Heart left ventricle (tissue), 16 donors: Measurements from ENCODE around the gene HSPB9. TPM values are rescaled to one million over a fixed set of nuclear protein-coding genes. Genes with fewer than 3 reads are reported as not detected.
"Not testable (repeated sequence)": the region's sequence is repeated elsewhere in the genome, so short reads cannot be mapped to it uniquely, and the experiment has no call there.

Experiments
- ATAC-seq, 4 donors: fragments of 200-7000 bp; cut with Tn5 transposase; one replicate each; pipeline ENCODE4 v1.9.1; 2020 to 2022; ENCODE audit warnings: moderate library complexity in 4 of 4, mild to moderate bottlenecking in 3 of 4, moderate number of reproducible peaks in 1 of 4
- DNase-seq, 5 donors: peaks; one replicate each; pipeline ENCODE4 v3.0.0-alpha.2; 2020
- H3K27ac ChIP-seq, 12 donors: fragments of 200-600 bp; sonication (generic) in 4 of 12; one replicate each; pipeline versions ENCODE4 v1.5.0 to v1.8.0; 2016 to 2022; ENCODE audit warnings: mild to moderate bottlenecking in 2 of 12
- H3K27me3 ChIP-seq, 9 donors: fragments of 200-600 bp; sonication (generic) in 2 of 9; one replicate each; pipeline versions ENCODE4 v1.5.1 to v1.8.0; 2016 to 2022; ENCODE audit warnings: mild to moderate bottlenecking in 3 of 9
- H3K36me3 ChIP-seq, 9 donors: fragments of 200-600 bp; sonication (generic) in 2 of 9; one replicate each; pipeline versions ENCODE4 v1.5.0 to v1.8.0; 2018 to 2022; ENCODE audit warnings: mild to moderate bottlenecking in 2 of 9
- H3K4me1 ChIP-seq, 12 donors: fragments of 200-600 bp; sonication (generic) in 4 of 12; one replicate each; pipeline versions ENCODE4 v1.5.0 to v1.8.0; 2016 to 2022; ENCODE audit warnings: mild to moderate bottlenecking in 3 of 12
- H3K4me3 ChIP-seq, 12 donors: fragments of 200-600 bp; sonication (generic) in 4 of 12; one replicate each; pipeline versions ENCODE4 v1.5.0 to v1.8.0; 2017 to 2022; ENCODE audit warnings: mild to moderate bottlenecking in 9 of 12, moderate library complexity in 4 of 12
- H3K9me3 ChIP-seq, 12 donors: fragments of 200-600 bp; sonication (generic) in 4 of 12; one replicate each; pipeline versions ENCODE4 v1.5.0 to v1.8.0; 2016 to 2022; ENCODE audit warnings: mild to moderate bottlenecking in 1 of 12
- POLR2A ChIP-seq, 2 donors: fragments of 450-650 bp; IDR thresholded peaks; one replicate each; pipeline ENCODE4 v1.6.1; 2017; ENCODE audit warnings: antibody characterized with exemption in 2 of 2, mild to moderate bottlenecking in 2 of 2, moderate library complexity in 2 of 2
- WGBS, 4 donors: extraction: QIAGEN DNeasy Blood & Tissue Kit in 2 of 4; methylation state at CpG; one replicate each; pipeline versions ENCODE4 v1.1.5 to v1.1.7; 2013 to 2018; 5-methylcytosine and 5-hydroxymethylcytosine counted together
- intact Hi-C, 10 donors: fragments of 100-400 bp; cut with DNase I; formaldehyde crosslinking; loops; one replicate each; pipeline versions ENCODE4 v1.11.1 to v1.14.2; 2022
- polyA plus RNA-seq, 2 donors: library from polyadenylated mRNA; stranded (reverse); fragments of 200-250 nt; gene quantifications; one replicate each; pipeline ENCODE4 v1.2.3, GENCODE V29; 2013
- total RNA-seq, 9 donors: library from RNA; depleted of rRNA in 2 of 9; stranded (reverse); fragments of >200 nt in 2 of 9; fragmentation: NEBNext Ultra II Directional in 3 of 9; extraction: Animal tissue kit (Norgen Biotek cat#: 25700) in 3 of 9; gene quantifications; one replicate each; pipeline versions ENCODE4 v1.1.0 to v1.2.4, GENCODE V29; 2016 to 2023
- TF ChIP-seq, protein P1 (sequence below), 12 donors: fragments of 200-600 bp; sonication (generic) in 4 of 12; IDR thresholded peaks; one replicate each; pipeline versions ENCODE4 v1.5.0 to v1.8.0; 2018 to 2022; ENCODE audit warnings: antibody characterized with exemption in 12 of 12, mild to moderate bottlenecking in 5 of 12
- donor health status: ischemic (EF 13 %, LVEDD 7.1; RV severe dilation, severe dysfunction).
- donor health status: healthy with polysubstance abuse.
- donor health status: DM: no; HTN: yes; CAD: no.
- donor health status: DM: no; HTN: no; CAD: no.
- donor health status: ischemic (EF 25% LVEDD 6.9; RV normal size, moderate dysfunction).
- donor health status: ischemic (EF 25% LVEDD 5.7; RV mildly dilated, moderate dysfunction).
- donor health status: healthy.
- donor health status: DM: yes; HTN: yes; CAD: no.
- donor health status: ischemic (EF 35%, LVEDD 5.7; RV mildly dilated, moderate dysfunction).
- donor health status: nonischemic (EF 11% LVEDD 7.7; RV severe dilation, severe dysfunction).
- donor health status: DM: yes; HTN: yes; CAD: no.
- donor health status: PGD.
- donor health status: ischemic (EF 29% LVEDD 5.4; RV normal size, mild dysfunction).
- donor health status: nonischemic (EF 23%, LVEDD 6.1; RV moderate dilation, normal function).

HSPB9 gene
- total and polyA plus RNA-seq, 11 donors, result not detected

DNA sequence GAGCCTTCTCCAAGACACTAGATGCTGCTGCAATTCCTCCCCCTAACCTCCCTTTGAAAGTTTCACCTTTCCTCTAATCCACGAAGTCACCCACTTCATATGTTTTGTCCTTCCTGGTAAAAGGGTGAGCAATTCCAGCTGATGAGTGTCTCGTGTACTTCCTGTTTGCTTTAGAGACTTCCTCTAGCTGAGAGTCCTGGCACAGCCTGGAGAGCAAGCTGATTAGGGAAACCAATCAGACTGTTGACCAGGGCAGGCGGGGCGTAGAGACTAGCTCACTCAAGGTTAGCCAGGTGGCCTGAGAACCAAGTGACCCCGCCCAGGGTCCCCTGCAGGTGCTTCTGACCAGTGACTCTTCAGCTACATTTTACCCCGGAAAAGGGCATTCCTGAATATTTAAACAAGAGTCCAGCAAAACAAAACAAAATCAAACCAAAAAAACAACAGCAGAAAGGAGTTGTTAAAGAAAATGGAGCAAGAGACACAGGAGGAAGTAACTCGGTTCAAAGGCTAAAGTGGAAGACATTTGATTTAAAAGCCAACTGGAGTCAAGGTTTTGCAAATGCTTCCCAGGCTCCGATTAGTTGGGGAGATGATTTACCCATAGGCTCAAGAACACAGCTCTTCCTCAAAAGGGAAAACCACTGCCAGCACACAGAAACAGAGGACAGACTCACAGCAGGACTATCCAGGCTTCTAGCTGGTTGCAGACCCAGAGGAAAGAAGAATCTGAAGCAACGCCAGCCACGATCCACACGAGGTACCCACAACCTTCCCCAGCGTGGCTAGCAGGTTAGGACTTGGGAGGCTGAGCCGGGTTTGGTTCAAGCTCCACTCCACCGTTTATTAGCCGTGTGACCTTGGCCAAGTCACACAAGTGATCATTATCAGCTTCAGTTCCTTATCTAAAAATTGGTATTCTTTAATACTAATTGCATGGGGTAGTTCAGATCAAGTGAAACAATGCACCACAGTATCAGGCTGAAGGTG, 13.4 kb downstream of the HSPB9 start:
- H3K36me3 ChIP-seq, result peaks cover 0 to 29% (median 4%) of the 10 kb centered on the region in 9 donors
- DNase-seq, result peak; percentile 73 to 88 (median 77)
- TF ChIP-seq, protein P1, sequence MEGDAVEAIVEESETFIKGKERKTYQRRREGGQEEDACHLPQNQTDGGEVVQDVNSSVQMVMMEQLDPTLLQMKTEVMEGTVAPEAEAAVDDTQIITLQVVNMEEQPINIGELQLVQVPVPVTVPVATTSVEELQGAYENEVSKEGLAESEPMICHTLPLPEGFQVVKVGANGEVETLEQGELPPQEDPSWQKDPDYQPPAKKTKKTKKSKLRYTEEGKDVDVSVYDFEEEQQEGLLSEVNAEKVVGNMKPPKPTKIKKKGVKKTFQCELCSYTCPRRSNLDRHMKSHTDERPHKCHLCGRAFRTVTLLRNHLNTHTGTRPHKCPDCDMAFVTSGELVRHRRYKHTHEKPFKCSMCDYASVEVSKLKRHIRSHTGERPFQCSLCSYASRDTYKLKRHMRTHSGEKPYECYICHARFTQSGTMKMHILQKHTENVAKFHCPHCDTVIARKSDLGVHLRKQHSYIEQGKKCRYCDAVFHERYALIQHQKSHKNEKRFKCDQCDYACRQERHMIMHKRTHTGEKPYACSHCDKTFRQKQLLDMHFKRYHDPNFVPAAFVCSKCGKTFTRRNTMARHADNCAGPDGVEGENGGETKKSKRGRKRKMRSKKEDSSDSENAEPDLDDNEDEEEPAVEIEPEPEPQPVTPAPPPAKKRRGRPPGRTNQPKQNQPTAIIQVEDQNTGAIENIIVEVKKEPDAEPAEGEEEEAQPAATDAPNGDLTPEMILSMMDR (IDR thresholded peaks at IDR 0.05), result no peak
- TF ChIP-seq POLR2A (IDR thresholded peaks at IDR 0.05), result peak in 1 of 2 donors; percentile 40
- H3K27me3 ChIP-seq, result no peaks in the 10 kb centered on the region
- H3K4me3 ChIP-seq, result peak overlapping the region in 8 of 12 donors; percentile 1 to 38 (median 22)
- H3K27ac ChIP-seq, result peak overlapping the region; percentile 39 to 91 (median 77)
- no peaks in the 10 kb centered on the region for H3K9me3 ChIP-seq
- intact Hi-C loops, result loop anchor here in 1 of 10 donors (1.0 kb wide), 1 partner anchor 19 kb away; no protein-coding TSS in a partner anchor
- WGBS, 4 donors, result 43 to 54% (median 47%) methylated on average over 15 of the region's 15 CpGs
- ATAC-seq, result peak; percentile 80 to 89 (median 88)
- peaks cover 29 to 100% (median 85%) of the 10 kb centered on the region in 12 donors for H3K4me1 ChIP-seq

DNA sequence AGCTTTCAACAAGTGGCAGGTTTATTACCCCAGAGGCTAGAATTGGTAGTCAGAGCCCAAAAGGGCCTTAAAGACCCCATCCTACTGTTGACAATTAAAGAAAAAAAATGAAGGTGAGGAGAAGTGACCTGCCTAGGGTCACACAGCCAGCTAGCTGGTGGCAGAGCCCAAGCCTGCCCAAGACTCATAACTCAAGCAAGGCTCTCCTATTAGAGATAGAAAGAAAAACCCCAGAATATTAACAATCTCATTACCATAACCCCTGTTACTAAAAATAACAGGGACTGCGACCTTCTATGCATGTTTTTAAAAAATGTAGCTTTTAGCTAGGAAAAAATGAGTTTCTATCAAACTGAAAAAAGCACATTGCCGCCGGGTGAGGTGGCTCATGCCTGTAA, 14.0 kb downstream of the HSPB9 start:
- Histone ChIP-seq H3K9me3 (no peaks in the 10 kb centered on the region), H3K36me3 (peaks cover 0 to 36% (median 11%) of the 10 kb centered on the region in 9 donors), H3K27me3 (no peaks in the 10 kb centered on the region), H3K27ac (peak overlapping the region in 11 of 12 donors; percentile 65 to 91 (median 77)), H3K4me1 (peaks cover 30 to 100% (median 85%) of the 10 kb centered on the region in 12 donors), H3K4me3 (peak overlapping the region in 8 of 12 donors; percentile 1 to 38 (median 22))
- TF ChIP-seq POLR2A (IDR thresholded peaks at IDR 0.05), result no peak
- TF ChIP-seq, protein P1 (IDR thresholded peaks at IDR 0.05), result no peak
- DNase-seq (no peak), ATAC-seq (no peak)
- 72 to 87% (median 77%) methylated on average over 3 of the region's 3 CpGs for WGBS, 4 donors
- intact Hi-C loops, result no loop called here

DNA sequence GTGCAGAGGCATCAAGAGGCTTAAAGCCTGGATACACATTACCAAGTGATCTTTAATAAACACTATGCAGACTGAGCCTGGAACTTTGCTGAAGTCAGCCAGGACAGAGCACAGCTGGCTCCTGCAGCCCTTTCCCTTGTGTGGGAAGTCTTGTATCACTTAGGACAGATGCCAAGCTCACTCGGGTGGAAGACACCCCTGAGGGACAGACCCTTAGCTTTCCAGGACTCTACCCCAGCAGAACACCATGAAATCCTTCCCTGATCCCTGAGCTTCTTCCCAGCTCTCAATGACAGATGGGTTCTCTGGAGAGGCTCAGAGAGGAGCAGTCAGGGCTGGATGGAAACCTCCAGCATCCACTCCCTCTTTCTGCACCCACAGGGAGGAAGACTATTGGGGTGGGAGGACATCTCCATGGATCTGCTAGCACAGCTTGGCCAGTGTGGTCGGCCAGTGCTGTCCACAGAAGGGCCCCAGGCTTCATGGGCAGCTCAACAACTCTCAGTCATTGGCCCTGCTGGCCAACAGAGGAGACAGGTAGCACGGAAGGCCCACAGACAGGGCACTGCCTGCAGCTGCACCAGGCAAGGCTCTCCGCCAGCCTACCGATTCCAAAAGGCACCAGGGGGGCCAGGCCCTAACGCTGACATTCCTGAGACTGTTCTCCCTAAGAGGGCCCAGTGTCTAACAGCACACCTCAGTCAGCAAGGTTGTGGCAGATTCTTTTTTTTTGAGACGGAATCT, 16.3 kb downstream of the HSPB9 start:
- DNase-seq (peak in 1 of 5 donors; percentile 52), ATAC-seq (peak in 2 of 4 donors; percentile 5 to 15)
- H3K4me3 ChIP-seq, result no peak overlapping the region
- H3K4me1 ChIP-seq, result peaks cover 21 to 97% (median 81%) of the 10 kb centered on the region in 12 donors
- no peaks in the 10 kb centered on the region for H3K27me3 ChIP-seq
- WGBS, 4 donors, result 65 to 69% (median 67%) methylated on average over 7 of the region's 7 CpGs
- no peaks in the 10 kb centered on the region for H3K9me3 ChIP-seq
- H3K36me3 ChIP-seq, result peaks cover 0 to 38% (median 12%) of the 10 kb centered on the region in 9 donors
- intact Hi-C loops, result no loop called here
- TF ChIP-seq, protein P1 (IDR thresholded peaks at IDR 0.05), result no peak
- no peak for TF ChIP-seq POLR2A (IDR thresholded peaks at IDR 0.05)
- peak overlapping the region in 8 of 12 donors; percentile 6 to 50 (median 19) for H3K27ac ChIP-seq

DNA sequence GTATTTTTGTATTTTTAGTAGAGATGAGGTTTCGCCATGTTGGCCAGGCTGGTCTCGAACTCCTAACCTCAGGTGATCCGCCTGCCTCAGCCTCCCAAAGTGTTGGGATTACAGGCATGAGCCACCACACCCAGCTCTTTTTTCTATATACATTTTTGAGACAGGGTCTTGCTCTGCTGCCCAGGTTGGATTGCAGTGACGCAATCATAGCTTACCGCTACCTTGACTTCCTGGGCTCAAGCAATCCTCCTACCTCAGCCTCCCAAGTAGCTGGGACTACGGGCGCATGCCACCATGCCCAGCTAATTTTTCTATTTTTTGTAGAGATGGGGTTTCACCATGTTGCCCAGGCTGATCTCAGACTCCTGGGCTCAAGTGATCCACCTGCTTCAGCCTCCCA, 18.1 kb downstream of the HSPB9 start:
- H3K27me3 ChIP-seq, intact Hi-C loops, H3K4me3 ChIP-seq, ATAC-seq, H3K9me3 ChIP-seq, DNase-seq: not testable (repeated sequence)
- Histone ChIP-seq H3K27ac (peak overlapping the region in 1 of 12 donors; percentile 73), H3K4me1 (peaks cover 12 to 88% (median 63%) of the 10 kb centered on the region in 12 donors), H3K36me3 (peaks cover 0 to 46% (median 19%) of the 10 kb centered on the region in 9 donors)
- 98 to 100% (median 99%) methylated on average over 7 of the region's 7 CpGs for WGBS, 4 donors
